RPMI7951 (cell line): Measurements from ENCODE around the gene ELAVL4. TPM values are rescaled to one million over a fixed set of nuclear protein-coding genes. Genes with fewer than 3 reads are reported as not detected.
"Not testable (repeated sequence)": the region's sequence is repeated elsewhere in the genome, so short reads cannot be mapped to it uniquely, and the experiment has no call there.

ENCODE experiments used
- DNase-seq: peaks from one replicate; pipeline ENCODE4 v3.0.0-alpha.2; 2012; ENCODE audit warnings: low read depth
- total RNA-seq: library from RNA; depleted of rRNA; stranded (reverse); fragments of >200 nt; shearing (Covaris generic); gene quantifications from 2 replicates; pipeline ENCODE4 v1.2.3, GENCODE V29; 2014

ELAVL4 gene
- total RNA-seq, 1 experiment from 2014 or later = not detected

- DNase-seq = no peak
Observed at GRCh38 chr1:50126927-50127715, 18.4 kb downstream of the ELAVL4 start.

GRCh38 chr1:50129201-50129600 lies 20.5 kb downstream of the ELAVL4 start:
- DNase-seq = no peak

DNA sequence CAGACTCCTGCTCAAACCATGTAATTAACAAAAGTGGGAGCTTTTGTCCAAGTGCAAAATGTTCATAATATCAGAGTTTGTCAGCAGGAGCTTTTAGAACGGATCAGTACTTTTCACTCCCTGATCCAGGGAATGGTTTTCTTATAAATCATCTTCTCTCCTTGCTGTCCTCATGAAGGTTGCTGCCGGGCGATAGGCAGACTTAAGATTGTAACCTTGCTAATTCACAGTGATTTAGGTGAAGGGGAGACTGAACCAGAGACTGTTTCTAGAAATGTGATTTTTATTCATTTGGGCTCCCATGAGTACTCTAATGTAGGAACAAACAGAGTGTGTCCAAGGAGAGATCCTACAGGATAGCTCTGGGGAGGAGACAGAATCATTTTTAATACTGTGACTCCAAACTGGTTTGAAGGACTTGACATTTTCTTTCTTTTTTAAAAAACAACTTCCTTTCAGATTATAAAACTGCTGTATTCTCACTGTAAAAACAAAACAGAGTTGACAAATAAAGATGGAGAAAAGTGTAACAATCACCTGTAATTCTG lies 23.7 kb downstream of the ELAVL4 start:
- DNase-seq = no peak

- DNase-seq = no peak
Observed at GRCh38 chr1:50135716-50136115, 27.0 kb downstream of the ELAVL4 start.

DNA sequence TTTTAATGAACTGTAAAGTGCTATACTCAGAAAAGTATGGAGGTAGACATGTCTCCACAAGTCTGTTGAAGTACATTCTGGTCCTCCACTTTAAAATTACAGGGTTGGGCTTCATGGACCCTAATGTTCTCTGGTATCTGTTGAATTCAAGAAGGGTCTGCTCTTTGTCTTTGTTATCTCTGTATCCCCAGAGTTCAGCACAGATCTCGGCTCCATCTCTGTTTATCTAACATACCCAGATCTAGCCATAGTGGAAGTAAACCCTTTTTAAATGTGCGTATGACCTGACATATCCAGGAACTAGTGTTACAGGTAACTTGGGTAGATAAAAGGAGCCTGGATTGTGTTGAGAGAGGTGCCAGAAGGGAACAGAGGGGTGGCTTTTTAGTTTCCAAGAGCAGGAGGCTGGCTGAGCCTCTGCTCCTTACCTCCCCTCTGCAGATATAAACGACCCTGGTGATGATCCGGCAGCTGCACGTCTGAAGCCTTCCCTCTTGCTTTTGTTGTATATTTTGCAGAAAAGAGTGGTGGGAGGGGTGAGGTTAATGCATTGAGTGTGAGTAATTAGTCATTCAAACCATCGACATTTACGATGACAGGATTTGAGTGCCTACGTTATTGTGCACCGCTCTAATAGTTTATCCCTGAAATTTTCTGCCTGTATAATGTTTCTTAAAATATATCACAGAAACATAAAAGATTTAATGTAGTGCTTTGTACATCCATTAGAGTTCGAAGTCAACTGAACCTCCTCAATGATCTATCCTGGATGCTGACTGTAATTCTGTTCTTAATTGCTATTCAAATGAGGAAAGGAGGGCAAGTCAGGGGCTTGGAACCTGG lies 30.8 kb downstream of the ELAVL4 start:
- DNase-seq = no peak

DNA sequence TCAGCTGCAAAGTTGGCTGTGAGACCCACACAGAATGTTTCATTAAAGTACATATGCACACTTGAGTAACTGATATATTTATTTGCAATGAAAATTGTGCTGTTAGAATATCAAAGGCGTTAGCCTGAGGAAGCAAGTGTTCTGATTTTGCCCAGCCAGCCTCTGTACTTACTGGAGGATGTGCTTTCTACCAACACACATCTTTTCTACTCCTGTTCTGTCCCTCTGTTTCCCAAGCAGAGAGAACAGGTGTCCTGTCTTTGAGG lies 31.4 kb downstream of the ELAVL4 start:
- no peak for DNase-seq

GRCh38 chr1:50147191-50147850 lies 38.6 kb downstream of the ELAVL4 start:
- DNase-seq = no peak

GRCh38 chr1:50148142-50148923 lies 39.6 kb downstream of the ELAVL4 start:
- no peak for DNase-seq

GRCh38 chr1:50152236-50152635 lies 43.5 kb downstream of the ELAVL4 start:
- no peak for DNase-seq

GRCh38 chr1:50155541-50155940 lies 46.8 kb downstream of the ELAVL4 start:
- DNase-seq = no peak

GRCh38 chr1:50156241-50157010 lies 47.7 kb downstream of the ELAVL4 start:
- no peak for DNase-seq

DNA sequence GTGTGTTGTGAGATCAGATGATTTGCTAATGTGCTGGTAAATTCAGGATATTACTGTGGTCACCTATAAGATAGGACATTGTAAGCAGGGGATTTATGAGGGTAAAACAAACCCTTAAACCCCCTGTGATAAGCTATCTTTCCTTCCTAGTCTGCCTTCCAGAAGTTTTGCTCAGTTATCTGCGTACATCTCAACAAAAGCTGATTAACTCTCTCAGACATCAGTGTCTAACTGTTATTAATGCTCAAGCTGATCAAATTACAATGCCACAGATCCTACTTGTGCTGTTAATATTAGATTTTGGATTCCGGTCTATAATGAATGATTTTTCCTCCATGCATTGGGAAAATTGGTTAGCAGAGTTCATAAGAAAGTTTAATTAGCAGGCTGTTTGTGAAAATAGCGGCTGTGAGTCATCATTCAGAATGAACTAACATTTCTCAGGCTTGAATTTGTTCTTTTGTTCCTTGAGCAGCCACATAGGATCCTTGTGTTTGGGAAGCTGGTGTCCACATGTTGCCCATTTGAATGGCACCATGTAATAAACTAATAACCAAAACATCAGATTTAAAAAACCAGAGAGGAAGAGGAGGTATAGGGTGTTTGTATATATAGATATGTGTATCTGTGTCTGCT lies 48.7 kb downstream of the ELAVL4 start:
- no peak for DNase-seq

- DNase-seq = no peak
Observed at GRCh38 chr1:50158421-50158820, 49.7 kb downstream of the ELAVL4 start.

- no peak for DNase-seq
Observed at GRCh38 chr1:50163680-50164079, 55.0 kb downstream of the ELAVL4 start.

DNA sequence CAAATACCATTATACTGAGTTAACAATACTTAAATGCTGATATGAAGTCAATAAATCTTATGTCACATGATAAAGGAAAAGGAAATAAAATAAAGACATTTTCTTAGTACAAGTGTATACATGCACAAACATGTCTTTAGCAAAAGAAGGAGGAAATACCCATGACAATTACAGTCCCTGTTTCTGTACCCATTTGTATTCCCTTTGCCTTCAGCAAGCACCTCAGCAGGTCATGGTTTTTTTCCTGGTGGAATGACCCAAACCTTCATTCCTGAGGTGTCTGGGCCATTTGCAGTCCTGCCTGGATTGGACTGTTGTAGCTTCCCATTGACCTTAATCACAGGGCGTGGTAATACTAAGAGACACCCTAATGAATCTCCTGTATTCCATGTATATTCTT lies 57.6 kb downstream of the ELAVL4 start:
- DNase-seq = not testable (repeated sequence)

GRCh38 chr1:50172299-50172698 lies 63.6 kb downstream of the ELAVL4 start:
- DNase-seq = no peak

DNA sequence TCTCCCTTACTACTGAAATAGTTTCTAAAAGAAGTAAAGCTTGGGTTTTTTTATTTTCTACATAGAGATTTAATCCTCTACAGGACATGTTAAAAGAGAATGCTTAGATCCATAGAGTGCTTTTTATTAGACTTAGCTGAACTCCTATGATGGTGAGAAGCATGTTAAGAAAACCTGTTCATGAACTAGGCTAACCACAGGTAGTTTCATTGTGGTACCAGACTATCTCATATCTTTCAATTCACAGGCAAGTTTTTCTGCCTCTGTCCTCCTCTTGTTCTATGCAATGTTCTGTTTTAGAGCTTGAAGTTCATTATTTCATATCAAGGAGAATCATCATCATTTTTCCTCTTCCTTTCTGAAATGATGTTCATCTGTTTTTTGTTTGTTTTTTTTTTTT lies 65.4 kb downstream of the ELAVL4 start:
- DNase-seq = no peak

GRCh38 chr1:50175719-50176639 lies 67.3 kb downstream of the ELAVL4 start:
- DNase-seq = no peak

- no peak for DNase-seq
Observed at GRCh38 chr1:50177994-50178393, 69.3 kb downstream of the ELAVL4 start.
